Measurements from ENCODE around the gene TSC22D1.

TSC22D1 gene

DNA sequence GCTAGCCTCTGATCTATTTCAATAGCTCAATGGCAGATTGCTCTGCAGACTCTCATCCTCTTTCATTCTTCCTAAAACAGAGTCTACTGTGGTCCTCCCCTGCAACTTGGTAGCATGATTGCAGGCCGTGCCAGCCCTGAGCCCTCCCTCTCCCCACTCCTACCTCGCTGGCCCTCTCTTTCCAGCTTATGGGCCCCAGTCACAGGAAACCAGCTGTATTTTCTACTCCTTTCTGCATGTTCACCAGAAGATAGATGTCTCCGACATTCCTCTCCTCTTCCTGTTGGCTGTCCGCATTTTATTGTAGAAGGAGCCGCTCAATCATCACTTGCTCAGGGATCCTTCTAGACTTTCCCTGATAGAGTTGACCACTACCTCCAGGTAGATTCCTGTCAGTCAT, 152.3 kb downstream of the TSC22D1 start:
- Mint-ChIP-seq H3K27ac (no peak overlapping the region), H3K36me3 (ENCODE audit: low read depth) (no peaks in the 10 kb centered on the region), H3K9me3 (no peaks in the 10 kb centered on the region), H3K4me1 (ENCODE audit: low read depth) (no peaks in the 10 kb centered on the region), H3K27me3 (peaks cover 21% of the 10 kb centered on the region), H3K4me3 (no peak overlapping the region)

GRCh38 chr13:44422755-44423643, 153.1 kb downstream of the TSC22D1 start:
- H3K4me3 Mint-ChIP-seq: no peak overlapping the region
- H3K27me3 Mint-ChIP-seq: peaks cover 21% of the 10 kb centered on the region
- H3K36me3 Mint-ChIP-seq (ENCODE audit: low read depth): no peaks in the 10 kb centered on the region
- H3K9me3 Mint-ChIP-seq: no peaks in the 10 kb centered on the region
- H3K4me1 Mint-ChIP-seq (ENCODE audit: low read depth): no peaks in the 10 kb centered on the region
- no peak overlapping the region for H3K27ac Mint-ChIP-seq

DNA sequence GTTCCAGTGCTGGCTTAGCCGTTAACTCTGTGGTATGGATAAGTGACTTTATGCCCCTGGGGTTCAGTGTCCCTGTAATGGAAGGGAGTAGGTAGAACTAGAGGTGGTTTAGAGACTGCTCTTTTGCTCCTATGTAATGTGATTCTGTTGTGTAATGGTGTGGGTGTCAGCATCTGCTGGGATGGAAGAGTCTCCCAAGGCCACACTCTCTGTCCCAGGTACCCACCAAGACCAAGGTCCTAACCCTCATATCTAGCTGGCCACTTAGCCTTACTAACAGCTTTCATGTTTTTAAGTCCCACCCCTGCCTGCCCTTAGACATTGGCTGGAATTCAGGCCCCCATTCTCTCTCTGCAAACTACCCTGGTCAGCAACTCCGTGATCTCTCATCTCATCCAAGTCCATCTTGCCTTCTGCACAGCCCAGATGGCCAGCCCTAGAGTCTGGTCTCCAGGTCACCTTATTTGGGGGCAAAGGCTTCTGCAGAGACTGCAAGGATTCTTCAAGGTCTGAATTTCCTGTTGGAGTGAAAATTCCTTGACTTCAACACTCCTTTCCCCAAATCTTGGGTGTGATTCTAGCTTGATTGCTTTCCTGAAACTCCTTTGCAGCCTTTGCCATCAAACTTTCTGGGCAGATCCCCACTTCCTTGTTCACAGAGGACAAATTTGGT, 154.1 kb downstream of the TSC22D1 start:
- Mint-ChIP-seq H3K36me3 (ENCODE audit: low read depth) (no peaks in the 10 kb centered on the region), H3K4me1 (ENCODE audit: low read depth) (no peaks in the 10 kb centered on the region), H3K4me3 (no peak overlapping the region), H3K27ac (no peak overlapping the region), H3K27me3 (peaks cover 21% of the 10 kb centered on the region), H3K9me3 (no peaks in the 10 kb centered on the region)

DNA sequence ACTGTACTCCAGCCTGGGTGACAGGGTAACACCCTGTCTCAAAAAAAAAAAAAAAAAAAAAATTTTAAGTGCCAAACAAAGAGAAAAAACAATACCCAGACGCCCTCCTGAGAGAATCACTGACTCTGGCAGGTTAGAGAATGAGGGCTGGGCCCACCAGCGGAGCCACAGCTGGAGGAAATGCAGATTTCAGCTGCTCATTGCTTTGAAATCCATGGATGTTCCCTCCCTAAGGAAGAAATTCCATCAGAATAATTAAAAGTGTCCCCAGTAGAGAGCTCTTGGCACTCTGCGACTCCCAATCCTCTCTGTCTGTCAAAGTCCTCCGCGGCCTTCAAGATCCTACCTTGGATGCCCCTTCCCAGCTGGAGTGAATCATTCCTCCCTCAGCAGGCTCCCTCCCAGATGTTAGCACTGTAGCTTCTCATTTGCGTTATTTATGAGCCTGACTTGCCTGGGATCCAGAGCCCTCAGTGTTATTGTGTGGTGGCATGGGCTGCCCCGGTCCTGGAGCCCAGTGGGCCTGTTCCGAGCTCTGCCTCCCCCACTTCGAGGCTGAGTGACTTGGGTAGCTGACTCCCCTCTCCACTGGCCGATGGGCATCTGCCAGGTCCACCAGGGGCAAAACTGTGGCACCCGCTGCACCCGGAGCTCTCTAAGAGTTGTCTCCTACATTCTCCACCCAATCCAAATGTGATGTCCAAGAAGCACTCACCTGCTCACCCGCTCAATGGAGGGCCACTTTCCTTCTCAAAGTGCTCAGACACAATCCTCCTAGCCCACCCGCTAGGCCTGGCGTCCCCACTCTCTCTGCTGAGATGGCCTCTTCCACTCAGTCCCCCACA, 155.5 kb downstream of the TSC22D1 start:
- Mint-ChIP-seq H3K4me1 (ENCODE audit: low read depth) (no peaks in the 10 kb centered on the region), H3K36me3 (ENCODE audit: low read depth) (no peaks in the 10 kb centered on the region), H3K27me3 (peaks cover 19% of the 10 kb centered on the region), H3K9me3 (no peaks in the 10 kb centered on the region), H3K4me3 (no peak overlapping the region), H3K27ac (no peak overlapping the region)

GRCh38 chr13:44417876-44418275, 158.3 kb downstream of the TSC22D1 start:
- H3K27me3 Mint-ChIP-seq: peaks cover 8% of the 10 kb centered on the region
- H3K27ac Mint-ChIP-seq: no peak overlapping the region
- H3K4me3 Mint-ChIP-seq: no peak overlapping the region
- H3K4me1 Mint-ChIP-seq (ENCODE audit: low read depth): no peaks in the 10 kb centered on the region
- no peaks in the 10 kb centered on the region for H3K36me3 Mint-ChIP-seq (ENCODE audit: low read depth)
- H3K9me3 Mint-ChIP-seq: no peaks in the 10 kb centered on the region

- Mint-ChIP-seq H3K9me3 (no peaks in the 10 kb centered on the region), H3K4me1 (ENCODE audit: low read depth) (no peaks in the 10 kb centered on the region), H3K27me3 (peaks cover 3% of the 10 kb centered on the region), H3K4me3 (no peak overlapping the region), H3K27ac (no peak overlapping the region), H3K36me3 (ENCODE audit: low read depth) (no peaks in the 10 kb centered on the region)
These were observed 158.7 kb downstream of the TSC22D1 start for GRCh38 chr13:44417446-44417845.

DNA sequence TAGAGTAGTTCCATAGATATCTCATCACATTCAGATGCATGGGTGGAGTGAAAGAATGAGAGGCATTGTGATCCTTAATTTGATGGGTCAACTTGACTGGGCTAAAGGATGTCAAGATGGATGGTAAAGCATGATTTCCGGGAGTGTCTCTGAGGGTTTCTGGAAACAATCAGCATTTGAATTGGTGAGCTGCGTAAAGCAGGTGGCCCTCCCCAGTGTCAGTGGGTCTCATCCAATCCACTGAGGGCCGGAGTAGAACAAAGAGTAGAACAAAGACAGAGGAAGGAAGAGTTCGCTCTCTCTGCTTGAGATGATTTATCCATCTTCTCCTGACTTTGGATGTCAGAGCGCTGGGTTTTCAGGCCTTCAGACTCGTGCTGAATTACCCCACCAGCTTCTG, 159.4 kb downstream of the TSC22D1 start:
- Mint-ChIP-seq H3K4me3 (no peak overlapping the region), H3K36me3 (ENCODE audit: low read depth) (no peaks in the 10 kb centered on the region), H3K27ac (no peak overlapping the region), H3K27me3 (no peaks in the 10 kb centered on the region), H3K9me3 (no peaks in the 10 kb centered on the region), H3K4me1 (ENCODE audit: low read depth) (no peaks in the 10 kb centered on the region)

DNA sequence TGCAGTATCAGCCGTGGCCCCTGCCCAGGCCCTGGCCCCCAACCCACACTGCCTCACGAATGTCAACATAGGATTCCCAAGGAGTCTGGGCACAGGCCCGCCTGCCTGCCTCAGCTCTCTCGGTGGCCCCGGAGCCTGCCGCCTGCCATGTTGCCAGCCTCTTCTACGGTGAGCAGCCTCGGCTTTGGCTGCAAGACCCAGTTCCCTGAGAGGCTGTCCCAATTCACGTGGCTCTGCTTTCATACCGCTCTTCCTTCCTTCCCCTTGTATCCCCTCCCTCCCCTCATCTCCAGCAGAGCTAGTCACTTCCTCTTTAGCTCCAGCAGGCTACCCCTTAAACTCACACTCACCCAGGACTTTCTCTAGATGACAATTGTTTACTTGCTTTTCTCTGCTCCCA, 159.8 kb downstream of the TSC22D1 start:
- Mint-ChIP-seq H3K27ac (no peak overlapping the region), H3K4me3 (no peak overlapping the region), H3K4me1 (ENCODE audit: low read depth) (no peaks in the 10 kb centered on the region), H3K27me3 (no peaks in the 10 kb centered on the region), H3K9me3 (no peaks in the 10 kb centered on the region), H3K36me3 (ENCODE audit: low read depth) (no peaks in the 10 kb centered on the region)

DNA sequence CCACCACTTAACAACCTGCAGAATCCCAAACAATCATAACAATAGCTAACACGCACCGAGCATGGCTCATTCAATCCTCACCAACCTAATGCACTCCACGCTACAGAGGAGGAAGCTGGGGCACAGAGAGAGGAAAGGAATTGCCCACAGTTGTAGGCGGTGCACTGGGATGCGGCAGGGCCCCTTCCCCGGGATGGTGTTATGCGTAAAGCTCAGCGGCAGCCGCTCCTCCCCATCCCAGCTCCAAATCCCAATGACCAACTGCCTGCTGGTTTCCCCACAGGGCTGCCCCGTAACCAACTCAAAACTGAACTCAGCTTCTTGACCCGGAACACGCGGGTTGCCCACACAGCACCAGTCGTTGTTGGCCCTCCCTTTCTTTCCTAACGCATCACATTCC, 160.3 kb downstream of the TSC22D1 start:
- H3K4me1 Mint-ChIP-seq (ENCODE audit: low read depth): no peaks in the 10 kb centered on the region
- no peaks in the 10 kb centered on the region for H3K27me3 Mint-ChIP-seq
- no peaks in the 10 kb centered on the region for H3K36me3 Mint-ChIP-seq (ENCODE audit: low read depth)
- no peaks in the 10 kb centered on the region for H3K9me3 Mint-ChIP-seq
- H3K4me3 Mint-ChIP-seq: no peak overlapping the region
- H3K27ac Mint-ChIP-seq: no peak overlapping the region

GRCh38 chr13:44414716-44415115, 161.4 kb downstream of the TSC22D1 start:
- no peak overlapping the region for H3K27ac Mint-ChIP-seq
- H3K27me3 Mint-ChIP-seq: peaks cover 3% of the 10 kb centered on the region
- H3K4me3 Mint-ChIP-seq: no peak overlapping the region
- no peaks in the 10 kb centered on the region for H3K4me1 Mint-ChIP-seq (ENCODE audit: low read depth)
- no peaks in the 10 kb centered on the region for H3K36me3 Mint-ChIP-seq (ENCODE audit: low read depth)
- no peaks in the 10 kb centered on the region for H3K9me3 Mint-ChIP-seq

GRCh38 chr13:44413095-44413494, 163.0 kb downstream of the TSC22D1 start:
- Mint-ChIP-seq H3K9me3 (no peaks in the 10 kb centered on the region), H3K27ac (no peak overlapping the region), H3K27me3 (peaks cover 3% of the 10 kb centered on the region), H3K4me1 (ENCODE audit: low read depth) (no peaks in the 10 kb centered on the region), H3K4me3 (no peak overlapping the region), H3K36me3 (ENCODE audit: low read depth) (no peaks in the 10 kb centered on the region)

DNA sequence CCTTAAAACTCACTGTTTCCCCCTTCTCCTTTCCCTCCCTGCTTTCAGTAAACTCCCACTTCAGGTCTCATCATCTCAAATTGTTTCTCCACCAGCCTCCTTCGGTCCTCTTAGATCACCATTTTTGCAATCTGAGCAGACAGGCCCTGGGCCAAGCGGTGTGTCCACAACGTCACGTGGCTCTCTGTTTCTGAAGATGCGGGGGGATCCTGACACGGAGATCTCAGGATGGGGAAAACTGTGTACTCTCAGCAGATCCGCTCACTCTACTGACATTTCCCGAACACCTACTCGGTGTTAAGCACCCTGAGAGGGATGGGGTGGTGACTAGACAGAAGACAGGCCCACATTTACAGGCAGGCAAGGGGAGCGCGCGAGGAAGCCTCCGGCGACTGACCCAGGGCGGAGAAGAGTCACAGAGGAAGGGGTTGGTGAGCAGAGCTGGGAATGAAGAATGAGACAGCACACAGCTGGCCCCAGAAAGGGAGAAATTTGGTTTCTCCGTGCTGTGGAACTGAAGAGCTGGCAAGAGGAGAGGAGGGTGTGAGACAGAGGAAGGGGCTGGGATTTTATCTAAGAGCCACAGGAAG, 163.7 kb downstream of the TSC22D1 start:
- no peak overlapping the region for H3K27ac Mint-ChIP-seq
- H3K27me3 Mint-ChIP-seq: peaks cover 3% of the 10 kb centered on the region
- no peaks in the 10 kb centered on the region for H3K9me3 Mint-ChIP-seq
- no peaks in the 10 kb centered on the region for H3K4me1 Mint-ChIP-seq (ENCODE audit: low read depth)
- no peaks in the 10 kb centered on the region for H3K36me3 Mint-ChIP-seq (ENCODE audit: low read depth)
- H3K4me3 Mint-ChIP-seq: no peak overlapping the region

GRCh38 chr13:44411841-44412240, 164.3 kb downstream of the TSC22D1 start:
- H3K27me3 Mint-ChIP-seq: peaks cover 6% of the 10 kb centered on the region
- H3K36me3 Mint-ChIP-seq (ENCODE audit: low read depth): no peaks in the 10 kb centered on the region
- no peak overlapping the region for H3K4me3 Mint-ChIP-seq
- H3K27ac Mint-ChIP-seq: no peak overlapping the region
- H3K9me3 Mint-ChIP-seq: no peaks in the 10 kb centered on the region
- no peaks in the 10 kb centered on the region for H3K4me1 Mint-ChIP-seq (ENCODE audit: low read depth)

- Mint-ChIP-seq H3K4me1 (ENCODE audit: low read depth) (no peaks in the 10 kb centered on the region), H3K27me3 (peaks cover 8% of the 10 kb centered on the region), H3K4me3 (no peak overlapping the region), H3K36me3 (ENCODE audit: low read depth) (no peaks in the 10 kb centered on the region), H3K27ac (no peak overlapping the region), H3K9me3 (no peaks in the 10 kb centered on the region)
These were observed 165.7 kb downstream of the TSC22D1 start for GRCh38 chr13:44410328-44410859.
